Measurements from ENCODE around the gene KCNJ10. TPM values are rescaled to one million over a fixed set of nuclear protein-coding genes. Genes with fewer than 3 reads are reported as not detected.

Gene KCNJ10
- total and polyA plus RNA-seq, 2 donors (not counting 3 experiments of a cell fraction or from before 2014, with no cell fraction given) = not detected

- Histone ChIP-seq H3K9ac (replicated peaks; ENCODE audit: extremely low read depth, insufficient read depth, low read length) (no peak overlapping the region), H3K9me3 (replicated peaks; ENCODE audit: control insufficient read depth, insufficient read depth, low read length) (no peaks in the 10 kb centered on the region), H3K79me2 (ENCODE audit: control insufficient read depth, insufficient read depth, low read length) (no peaks in the 10 kb centered on the region), H3K4me3 (replicated peaks in 1 of 3; ENCODE audit: insufficient read depth in 1 of 3, low read depth in 1 of 3, low read length in 3 of 3) (no peak overlapping the region), H3K4me1 (ENCODE audit: control insufficient read depth, extremely low read depth, insufficient read depth, low read length) (peaks cover 7% of the 10 kb centered on the region), H3K27ac (ENCODE audit: insufficient read depth, low read depth, low read length) (no peak overlapping the region), H4K20me1 (replicated peaks; ENCODE audit: control insufficient read depth, extremely low read depth, insufficient read depth, low read length) (no peaks in the 10 kb centered on the region), H3K36me3 (ENCODE audit: control insufficient read depth in 2 of 2, extremely low read depth in 1 of 2, insufficient read depth in 2 of 2, low read length in 2 of 2) (no peaks in the 10 kb centered on the region), H3K4me2 (ENCODE audit: insufficient read depth, low read length) (no peak overlapping the region), H2AFZ (ENCODE audit: low read depth, low read length) (no peak overlapping the region), H3K27me3 (ENCODE audit: control insufficient read depth in 2 of 2, insufficient read depth in 2 of 2, low read length in 2 of 2) (peaks cover 14 to 22% of the 10 kb centered on the region in 2 experiments), H3K9me1 (replicated peaks; ENCODE audit: control insufficient read depth, extremely low read depth, insufficient read depth, low read length) (no peaks in the 10 kb centered on the region)
- TF ChIP-seq MYC (IDR thresholded peaks at IDR 0.05; ENCODE audit: low read depth, low read length) (no peak), POLR2A (IDR thresholded peaks at IDR 0.05; ENCODE audit: low read depth, low read length) (no peak), JUN (IDR thresholded peaks at IDR 0.05; ENCODE audit: borderline replicate concordance, insufficient read depth, insufficient read length, low read depth) (no peak), FOS (IDR thresholded peaks at IDR 0.05; ENCODE audit: borderline replicate concordance, insufficient read depth, low read length) (no peak), POLR2AphosphoS5 (IDR thresholded peaks at IDR 0.05; ENCODE audit: insufficient read depth, low read depth, low read length) (no peak), GATA2 (IDR thresholded peaks at IDR 0.05; ENCODE audit: insufficient read depth, insufficient read length, low read depth, low read length) (no peak), CTCF (IDR thresholded peaks at IDR 0.05; ENCODE audit: extremely low read depth in 1 of 2, insufficient read depth in 1 of 2, low read depth in 1 of 2, low read length in 2 of 2) (no peak), EZH2 (IDR thresholded peaks at IDR 0.05; ENCODE audit: borderline replicate concordance, low read depth, low read length, severe bottlenecking) (no peak)
- TF ChIP-seq, protein P1, sequence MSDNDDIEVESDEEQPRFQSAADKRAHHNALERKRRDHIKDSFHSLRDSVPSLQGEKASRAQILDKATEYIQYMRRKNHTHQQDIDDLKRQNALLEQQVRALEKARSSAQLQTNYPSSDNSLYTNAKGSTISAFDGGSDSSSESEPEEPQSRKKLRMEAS (IDR thresholded peaks at IDR 0.05; ENCODE audit: insufficient read depth, insufficient read length) = no peak
- ChIA-PET POLR2A (interaction anchor here (0.6 kb wide), 1 partner anchor 1906 kb away, joined by 10 read pairs; no protein-coding TSS in a partner anchor), CTCF (interaction anchor here (0.8 to 7.1 kb wide), 12 partner anchors 14 to 279 kb away, joined by 3 to 145 read pairs (median 15); partner anchors contain the start of gene PEX19)
- FAIRE-seq (no peak), DNase-seq (ENCODE audit: low read depth, low spot score) (no peak)
- dilution Hi-C loops (cut with MboI; ENCODE audit: extremely low pct_ligation_motif_present, low sequenced_read_pairs) (no loop called here), intact Hi-C loops (cut with micrococcal nuclease) (loop anchor here (5.0 to 10.0 kb wide), 2 partner anchors 163 to 505 kb away; no protein-coding TSS in a partner anchor)
- no TSS peak for BruUV-seq (replicated peaks)
Measured at GRCh38 chr1:160099716-160100375, 29.9 kb upstream of the KCNJ10 start.

Measured in endothelial cell of umbilical vein (primary cell).